Activated T-helper 2 cell treated with anti-CD3 and anti-CD28 coated beads, Interferon-gamma antibody, Interleukin-2, Interleukin-4, amounts not matched to agents 10 μg/mL and 5 μg/mL and 100 μg/mL, durations not matched to agents 14 hours and 24 hours and 36 hours (primary cell): ENCODE data around the gene MKNK1. TPM values are rescaled to one million over a fixed set of nuclear protein-coding genes. Genes with fewer than 3 reads are reported as not detected.
A peak's percentile ranks its signal among the peaks of the same experiment; 100 is the strongest.
"Not testable (repeated sequence)": the region's sequence is repeated elsewhere in the genome, so short reads cannot be mapped to it uniquely, and the experiment has no call there.

Experiments used
- DNase-seq: peaks from one replicate; pipeline ENCODE4 v3.0.0; 2021; ENCODE audit warnings: low spot score
- H3K27ac Mint-ChIP-seq: one replicate; pipeline ENCODE4 v1.8.0; 2021; ENCODE audit warnings: mixed read lengths
- H3K27me3 Mint-ChIP-seq: one replicate; pipeline ENCODE4 v1.8.0; 2021; ENCODE audit warnings: low read depth, mixed read lengths
- H3K36me3 Mint-ChIP-seq: one replicate; pipeline ENCODE4 v1.8.0; 2021; ENCODE audit warnings: low read depth, mixed read lengths
- H3K4me1 Mint-ChIP-seq: one replicate; pipeline ENCODE4 v1.8.0; 2021; ENCODE audit warnings: low read depth, mixed read lengths
- H3K4me3 Mint-ChIP-seq: one replicate; pipeline ENCODE4 v1.8.0; 2021; ENCODE audit warnings: low read depth, mild to moderate bottlenecking, moderate library complexity, mixed read lengths
- H3K9me3 Mint-ChIP-seq: one replicate; pipeline ENCODE4 v1.8.0; 2021; ENCODE audit warnings: mixed read lengths
- intact Hi-C: fragments of 100-400 bp; cut with micrococcal nuclease; formaldehyde crosslinking; loops from one replicate; pipeline ENCODE4 v1.15.1; 2023
- total RNA-seq: library from RNA; stranded (reverse); gene quantifications from 2 replicates; pipeline ENCODE4 v1.2.3, GENCODE V29; 2022

MKNK1 gene
- total RNA-seq = 45.2 and 48.1 TPM in 2 replicates

DNA sequence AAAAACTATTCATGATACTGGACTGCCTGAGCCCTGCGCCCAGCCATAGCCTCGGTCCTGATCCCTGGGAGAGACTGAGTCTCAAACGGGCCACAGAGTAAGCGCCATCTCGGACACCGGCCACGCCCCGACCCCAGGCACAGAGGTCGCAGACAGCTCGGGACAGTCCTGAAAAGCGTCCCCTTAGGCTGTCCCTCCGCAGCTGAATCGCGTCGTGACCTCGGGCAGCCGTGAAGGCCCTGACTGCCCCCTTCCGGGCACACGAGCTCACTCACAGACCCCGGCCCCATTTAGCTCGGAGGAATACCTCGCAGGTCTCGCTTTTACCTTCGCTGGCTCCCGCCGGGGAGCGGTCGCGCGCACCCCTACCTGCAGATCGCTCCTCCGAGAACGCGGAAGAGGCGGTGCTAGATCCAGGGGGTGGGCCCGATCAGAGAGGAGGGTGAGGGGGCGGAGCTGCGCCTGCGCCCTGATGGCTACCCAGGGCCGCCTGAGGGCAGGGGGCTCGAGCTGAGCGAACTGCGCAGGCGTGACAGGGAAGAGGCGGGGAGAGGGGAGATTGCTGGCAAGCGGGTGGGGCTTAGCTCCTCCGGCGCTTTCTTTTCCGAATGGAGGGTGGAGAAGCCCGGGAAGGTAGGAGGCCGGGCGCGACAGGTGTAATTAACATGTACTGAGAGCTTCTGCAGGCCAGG, at the start of gene MKNK1:
Gene MKNK1, minus strand, starts transcription at position 411 of the 692 bp plus-strand sequence. CDS start 20,941 bp downstream, outside the sequence.
- peak; percentile 97 for DNase-seq
- Mint-ChIP-seq H3K27ac (peak within 1 kb of the TSS; percentile 75), H3K36me3 (peaks cover 42% of the 10 kb centered on the region), H3K4me1 (peaks cover 54% of the 10 kb centered on the region), H3K9me3 (no peaks in the 10 kb centered on the region), H3K4me3 (peak within 1 kb of the TSS; percentile 87), H3K27me3 (no peaks in the 10 kb centered on the region)
- intact Hi-C loops = loop anchor here (1.0 kb wide), 4 partner anchors 12 to 115 kb away; partner anchors contain the start of genes ATPAF1, EFCAB14 and MOB3C

DNA sequence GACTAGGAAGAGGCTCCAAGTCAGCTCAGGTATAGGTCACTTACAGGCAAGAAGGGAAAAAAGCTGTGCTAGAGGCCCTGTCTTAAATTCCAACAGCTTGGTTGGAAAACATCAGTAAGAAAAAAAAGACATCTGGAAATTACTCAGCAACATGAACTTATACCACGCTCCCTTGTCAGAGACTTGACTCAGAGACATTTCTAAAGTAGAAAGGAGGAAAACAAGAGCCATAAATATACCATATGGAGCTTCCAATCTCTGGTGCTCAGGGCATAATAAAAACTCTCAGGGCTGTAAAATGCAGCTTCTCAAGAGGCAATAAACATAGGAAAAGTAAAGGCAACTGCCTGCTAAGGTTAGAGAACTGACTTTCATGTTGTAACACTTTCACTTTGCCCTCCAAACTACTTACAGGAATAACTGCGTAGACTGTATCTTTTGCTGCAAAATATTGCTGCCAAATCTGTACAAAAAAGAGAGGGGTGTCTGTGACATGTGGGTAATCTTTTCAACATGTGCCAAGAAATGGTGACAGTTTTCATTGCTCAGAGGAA, 49.4 kb upstream of the MKNK1 start:
- intact Hi-C loops = loop anchor here (2.0 to 5.0 kb wide), 3 partner anchors 15 to 73 kb away; partner anchors contain the start of genes ATPAF1 and MOB3C

DNA sequence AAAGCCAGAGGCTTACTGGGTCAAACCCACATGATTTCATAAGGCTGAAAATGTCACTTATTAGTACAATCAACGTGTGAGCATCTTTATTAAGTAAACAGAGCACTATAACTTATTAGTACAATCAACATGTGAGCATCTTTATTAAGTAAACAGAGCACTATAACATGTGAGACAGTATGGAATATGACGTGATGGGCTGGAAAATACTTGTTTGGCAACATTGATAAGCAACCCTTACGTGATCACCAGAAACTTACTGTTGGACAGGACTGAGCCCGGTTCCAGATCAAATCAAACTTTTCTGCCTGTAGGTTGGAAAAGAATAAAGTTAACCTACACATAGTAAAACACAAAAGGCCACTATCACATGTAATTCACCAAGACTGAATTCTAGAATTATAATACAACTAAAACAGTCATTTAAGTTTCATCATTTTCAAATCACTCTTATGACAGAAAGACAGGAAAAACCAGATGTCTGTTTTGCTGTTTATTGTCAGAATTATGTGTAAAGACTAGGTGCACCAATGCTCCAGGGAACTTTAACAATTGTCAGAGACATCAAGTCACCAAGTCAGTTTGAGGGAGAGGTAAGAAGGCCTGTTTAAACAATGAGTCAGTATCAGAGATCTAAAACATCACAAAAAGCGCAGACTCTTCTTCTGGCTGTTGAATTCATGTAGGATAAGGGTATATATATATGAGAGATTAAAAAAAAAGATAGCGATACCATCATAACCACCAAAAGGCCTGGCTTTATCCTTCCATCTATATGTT, 48.4 kb upstream of the MKNK1 start:
- Mint-ChIP-seq H3K4me3 (no peak overlapping the region), H3K27ac (peak overlapping the region; percentile 70), H3K36me3 (peaks cover 75% of the 10 kb centered on the region), H3K9me3 (peaks cover 25% of the 10 kb centered on the region), H3K4me1 (peaks cover 24% of the 10 kb centered on the region), H3K27me3 (no peaks in the 10 kb centered on the region)
- intact Hi-C loops = loop anchor here (2.0 to 5.0 kb wide), 3 partner anchors 16 to 72 kb away; partner anchors contain the start of genes ATPAF1 and MOB3C
- DNase-seq = no peak

More for the DNA sequence above, 49.4 kb upstream of the MKNK1 start:
- H3K27me3 Mint-ChIP-seq = no peaks in the 10 kb centered on the region
- H3K4me3 Mint-ChIP-seq = no peak overlapping the region
- peak overlapping the region; percentile 70 for H3K27ac Mint-ChIP-seq
- H3K4me1 Mint-ChIP-seq = peaks cover 25% of the 10 kb centered on the region
- peaks cover 24% of the 10 kb centered on the region for H3K9me3 Mint-ChIP-seq
- no peak for DNase-seq
- H3K36me3 Mint-ChIP-seq = peaks cover 76% of the 10 kb centered on the region

DNA sequence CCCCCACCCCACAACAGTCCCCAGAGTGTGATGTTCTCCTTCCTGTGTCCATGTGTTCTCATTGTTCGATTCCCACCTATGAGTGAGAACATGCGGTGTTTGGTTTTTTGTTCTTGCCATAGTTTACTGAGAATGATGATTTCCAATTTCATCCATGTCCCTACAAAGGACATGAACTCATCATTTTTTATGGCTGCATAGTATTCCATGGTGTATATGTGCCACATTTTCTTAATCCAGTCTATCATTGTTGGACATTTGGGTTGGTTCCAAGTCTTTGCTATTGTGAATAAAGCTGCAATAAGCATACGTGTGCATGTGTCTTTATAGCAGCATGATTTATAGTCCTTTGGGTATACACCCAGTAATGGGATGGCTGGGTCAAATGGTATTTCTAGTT, 47.1 kb upstream of the MKNK1 start:
- DNase-seq, H3K27me3 Mint-ChIP-seq, H3K4me3 Mint-ChIP-seq, H3K27ac Mint-ChIP-seq: not testable (repeated sequence)
- H3K9me3 Mint-ChIP-seq = peaks cover 31% of the 10 kb centered on the region
- intact Hi-C loops = loop anchor here (5.0 kb wide), 1 partner anchor 34 kb away; the partner anchor contains the start of gene MOB3C
- peaks cover 32% of the 10 kb centered on the region for H3K4me1 Mint-ChIP-seq
- peaks cover 78% of the 10 kb centered on the region for H3K36me3 Mint-ChIP-seq

DNA sequence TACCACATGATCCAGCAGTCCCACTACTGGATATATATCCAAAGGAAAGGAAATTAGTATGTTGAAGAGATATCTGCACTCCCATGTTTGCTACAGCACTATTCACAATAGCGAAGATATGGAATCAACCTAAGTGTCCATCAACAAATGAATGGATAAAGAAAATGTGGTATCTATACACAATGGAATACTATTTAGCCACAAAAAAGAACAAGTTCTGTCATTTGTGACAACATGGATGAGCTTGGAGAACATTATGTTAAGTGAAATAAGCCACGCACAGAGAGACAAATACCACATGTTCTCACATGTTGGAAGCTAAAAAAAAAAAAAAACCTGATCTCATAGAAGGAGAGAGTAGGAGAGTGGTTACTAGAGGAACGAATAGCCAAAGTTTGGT, 46.4 kb upstream of the MKNK1 start:
- H3K27me3 Mint-ChIP-seq = no peaks in the 10 kb centered on the region
- H3K36me3 Mint-ChIP-seq = peaks cover 72% of the 10 kb centered on the region
- intact Hi-C loops = loop anchor here (5.0 kb wide), 1 partner anchor 33 kb away; the partner anchor contains the start of gene MOB3C
- H3K4me1 Mint-ChIP-seq = peaks cover 32% of the 10 kb centered on the region
- no peak for DNase-seq
- H3K9me3 Mint-ChIP-seq = peaks cover 31% of the 10 kb centered on the region
- H3K27ac Mint-ChIP-seq = no peak overlapping the region
- no peak overlapping the region for H3K4me3 Mint-ChIP-seq

DNA sequence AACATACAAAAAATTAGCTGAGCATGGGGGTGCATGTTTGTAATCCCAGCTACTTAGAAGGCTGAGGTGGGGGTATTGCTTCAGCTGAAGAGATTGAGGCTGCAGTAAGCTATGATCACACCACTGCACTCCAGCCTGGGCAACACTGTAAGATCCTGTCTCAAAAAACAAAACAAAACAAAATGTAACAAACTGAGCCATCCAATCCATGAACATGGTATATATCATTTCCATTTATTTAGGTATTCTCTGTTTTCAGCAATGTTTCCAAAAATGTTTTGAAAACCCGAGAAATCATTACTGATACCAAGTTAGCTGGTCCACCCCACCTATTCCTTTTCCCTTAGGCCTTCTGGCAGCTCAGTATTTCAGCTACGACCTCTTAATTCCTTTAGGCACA, 45.7 kb upstream of the MKNK1 start:
- H3K4me1 Mint-ChIP-seq = peaks cover 32% of the 10 kb centered on the region
- no peak for DNase-seq
- H3K4me3 Mint-ChIP-seq = no peak overlapping the region
- no peak overlapping the region for H3K27ac Mint-ChIP-seq
- no peaks in the 10 kb centered on the region for H3K27me3 Mint-ChIP-seq
- H3K9me3 Mint-ChIP-seq = peaks cover 27% of the 10 kb centered on the region
- H3K36me3 Mint-ChIP-seq = peaks cover 70% of the 10 kb centered on the region
- intact Hi-C loops = loop anchor here (5.0 kb wide), 1 partner anchor 32 kb away; the partner anchor contains the start of gene MOB3C

DNA sequence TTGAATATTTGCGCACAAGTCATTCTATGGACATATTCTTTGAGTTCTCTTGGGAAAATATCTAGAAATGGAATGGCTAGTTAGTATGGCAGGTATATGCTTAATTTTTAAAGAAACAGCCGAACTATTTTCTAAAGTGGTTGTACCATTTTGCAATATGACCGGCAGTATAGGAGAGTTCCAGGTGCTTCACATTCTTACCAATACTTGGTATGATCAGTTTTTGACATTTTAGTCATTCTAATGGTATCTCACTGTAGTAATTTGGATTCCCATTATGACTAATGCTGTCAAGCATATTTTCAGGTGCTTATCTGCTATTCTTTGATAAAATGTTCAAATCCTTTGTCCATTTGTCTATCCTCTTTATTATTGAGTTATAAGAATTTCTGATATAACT, 43.5 kb upstream of the MKNK1 start:
- Mint-ChIP-seq H3K27me3 (no peaks in the 10 kb centered on the region), H3K4me1 (peaks cover 16% of the 10 kb centered on the region), H3K36me3 (peaks cover 56% of the 10 kb centered on the region), H3K9me3 (peaks cover 25% of the 10 kb centered on the region), H3K27ac (no peak overlapping the region), H3K4me3 (no peak overlapping the region)
- intact Hi-C loops = no loop called here
- DNase-seq = no peak

DNA sequence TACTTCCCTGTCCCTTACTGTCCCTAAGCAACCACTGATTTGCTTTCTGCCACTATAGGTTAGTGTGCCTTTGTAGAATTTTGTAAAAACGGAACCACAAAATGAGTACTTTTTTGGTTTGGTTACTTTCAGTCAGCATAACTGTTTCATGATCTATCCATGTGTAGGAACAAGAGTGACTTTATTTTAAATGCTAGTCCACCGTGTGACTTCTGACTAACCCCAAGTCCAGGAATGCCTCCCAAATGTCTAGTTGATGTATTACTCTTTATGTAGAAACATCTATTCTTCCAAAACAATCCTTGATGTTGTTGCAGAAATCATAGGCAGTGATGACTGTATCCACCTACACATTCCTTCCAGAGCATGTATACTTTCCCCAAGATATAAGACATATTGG, 42.8 kb upstream of the MKNK1 start:
- peaks cover 25% of the 10 kb centered on the region for H3K9me3 Mint-ChIP-seq
- no peak for DNase-seq
- intact Hi-C loops = no loop called here
- H3K36me3 Mint-ChIP-seq = peaks cover 55% of the 10 kb centered on the region
- no peaks in the 10 kb centered on the region for H3K27me3 Mint-ChIP-seq
- no peak overlapping the region for H3K4me3 Mint-ChIP-seq
- peaks cover 10% of the 10 kb centered on the region for H3K4me1 Mint-ChIP-seq
- H3K27ac Mint-ChIP-seq = no peak overlapping the region

DNA sequence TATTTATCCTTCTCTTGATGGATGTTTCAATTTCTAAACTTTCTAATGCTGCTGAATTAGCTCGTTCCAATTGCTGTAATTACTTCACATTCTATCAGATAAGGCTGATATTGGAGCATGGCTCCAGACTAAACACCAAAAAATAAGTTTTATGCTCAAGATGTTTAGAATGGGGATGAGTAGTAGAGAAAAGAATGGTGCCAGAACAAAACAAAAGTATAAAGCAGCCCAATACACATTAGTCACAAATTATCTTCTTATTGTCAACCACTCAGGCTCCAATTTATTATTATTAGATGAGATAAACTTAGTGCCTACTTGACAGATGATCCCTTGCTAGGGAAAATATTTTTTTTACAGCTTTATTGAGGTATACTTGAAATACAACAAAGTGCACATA, 42.3 kb upstream of the MKNK1 start:
- Mint-ChIP-seq H3K4me3 (no peak overlapping the region), H3K4me1 (peaks cover 9% of the 10 kb centered on the region), H3K36me3 (peaks cover 55% of the 10 kb centered on the region), H3K9me3 (peaks cover 25% of the 10 kb centered on the region), H3K27me3 (no peaks in the 10 kb centered on the region), H3K27ac (no peak overlapping the region)
- intact Hi-C loops = no loop called here
- DNase-seq = no peak

DNA sequence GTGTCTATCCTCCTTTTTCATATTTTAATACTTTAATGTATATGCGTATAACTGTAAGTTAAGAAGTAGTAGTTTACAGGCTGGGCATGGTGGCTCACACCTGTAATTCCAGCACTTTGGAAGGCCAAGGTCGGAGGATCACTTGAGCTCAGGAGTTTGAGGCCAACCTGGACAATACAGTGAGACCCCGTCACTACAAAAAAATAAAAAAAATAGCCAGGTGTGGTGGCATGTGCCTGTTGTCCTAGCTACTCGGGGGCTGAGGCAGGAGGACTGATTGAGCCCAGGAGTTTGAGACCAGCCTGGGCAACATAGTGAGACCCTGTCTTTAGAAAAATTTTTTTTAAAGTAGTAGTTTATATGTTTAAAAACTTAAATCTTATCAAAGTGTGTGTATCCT, 41.7 kb upstream of the MKNK1 start:
- no peak for DNase-seq
- Mint-ChIP-seq H3K4me3 (no peak overlapping the region), H3K9me3 (peaks cover 24% of the 10 kb centered on the region), H3K4me1 (peaks cover 9% of the 10 kb centered on the region), H3K27me3 (no peaks in the 10 kb centered on the region), H3K36me3 (peaks cover 51% of the 10 kb centered on the region), H3K27ac (no peak overlapping the region)
- intact Hi-C loops = no loop called here

DNA sequence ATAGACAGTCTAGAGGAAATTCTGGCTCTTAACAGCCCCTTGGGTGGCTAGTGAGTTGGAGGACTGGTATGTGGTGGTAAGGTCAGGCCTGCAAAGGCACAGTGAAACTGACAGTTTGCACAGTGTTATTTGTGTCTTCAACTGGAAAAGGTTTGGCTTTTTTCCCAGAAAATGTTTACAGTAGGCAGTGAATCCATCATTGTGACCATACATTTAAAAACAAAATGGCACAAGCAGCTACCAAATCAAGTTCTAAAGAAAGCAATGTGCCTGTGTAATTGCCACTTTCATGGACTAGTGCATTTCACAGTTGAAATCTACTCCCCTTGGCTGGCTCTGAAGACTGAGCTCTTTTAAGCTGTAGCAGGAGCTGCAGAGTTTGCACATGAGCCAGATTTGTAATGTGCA, 39.3 kb upstream of the MKNK1 start:
- Mint-ChIP-seq H3K9me3 (peaks cover 7% of the 10 kb centered on the region), H3K27ac (no peak overlapping the region), H3K27me3 (no peaks in the 10 kb centered on the region), H3K4me3 (no peak overlapping the region), H3K36me3 (peaks cover 42% of the 10 kb centered on the region), H3K4me1 (peaks cover 9% of the 10 kb centered on the region)
- intact Hi-C loops = no loop called here
- DNase-seq = no peak

DNA sequence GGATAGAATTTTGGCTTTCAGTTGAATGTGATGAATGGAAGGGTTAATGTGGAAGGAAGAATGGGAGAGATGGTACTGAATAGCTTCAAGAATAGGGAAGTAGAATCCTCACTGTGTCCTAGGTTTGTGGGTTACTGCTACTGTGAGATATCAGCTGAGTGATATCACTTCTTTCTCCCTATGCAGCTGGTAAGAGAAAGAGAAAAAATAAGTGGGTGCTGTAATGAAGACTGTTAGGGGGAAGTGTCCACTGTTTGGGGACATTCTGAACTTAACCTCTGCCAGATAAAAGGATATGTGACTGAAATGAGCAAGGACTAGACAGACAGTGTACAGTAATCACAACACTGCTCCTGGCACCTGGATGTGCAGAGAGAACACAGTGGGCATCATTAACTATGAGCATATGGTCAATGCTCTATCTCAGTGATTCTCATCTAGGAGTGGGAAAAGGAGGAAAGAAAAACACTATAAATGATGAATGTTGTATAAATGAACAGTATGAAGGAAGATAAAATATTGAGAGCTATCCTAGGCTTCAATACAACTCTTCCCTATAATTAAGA, 38.1 kb upstream of the MKNK1 start:
- H3K27me3 Mint-ChIP-seq = no peaks in the 10 kb centered on the region
- H3K4me3 Mint-ChIP-seq = no peak overlapping the region
- H3K27ac Mint-ChIP-seq = no peak overlapping the region
- no peak for DNase-seq
- intact Hi-C loops = no loop called here
- H3K4me1 Mint-ChIP-seq = peaks cover 5% of the 10 kb centered on the region
- peaks cover 3% of the 10 kb centered on the region for H3K9me3 Mint-ChIP-seq
- peaks cover 35% of the 10 kb centered on the region for H3K36me3 Mint-ChIP-seq
